ENCODE measurements around the gene MACIR. TPM values are rescaled to one million over a fixed set of nuclear protein-coding genes. Genes with fewer than 3 reads are reported as not detected.

Gene MACIR
- total RNA-seq, 1 donor from 2014 or later, result 10.8 TPM

DNA sequence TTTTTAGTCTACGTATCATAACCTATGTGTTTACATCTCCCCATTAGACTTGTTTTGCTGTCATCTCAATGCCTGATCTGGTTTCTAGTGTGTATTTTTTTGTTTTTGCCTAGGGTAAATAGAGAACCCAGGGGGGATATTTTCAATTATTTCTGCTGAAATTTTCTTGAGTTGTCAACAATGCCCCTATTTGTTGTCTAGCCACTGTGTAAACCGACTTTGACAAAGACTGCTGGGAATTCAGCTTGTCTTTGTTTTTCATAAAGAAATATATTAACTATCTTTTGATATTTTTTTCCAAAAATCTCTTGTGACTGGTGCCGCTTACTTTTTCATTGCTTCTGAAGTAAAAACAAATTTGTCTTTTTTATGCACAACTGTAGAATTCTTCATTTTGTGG is 28.1 kb downstream of the MACIR start:
- no peak for TF ChIP-seq CTCF (IDR thresholded peaks at IDR 0.05; ENCODE audit: unreplicated experiment)
- no peak overlapping the region for H3K27ac Mint-ChIP-seq
- no peaks in the 10 kb centered on the region for H3K36me3 Mint-ChIP-seq (ENCODE audit: insufficient read depth)
- no peaks in the 10 kb centered on the region for H3K27me3 Mint-ChIP-seq
- no peak overlapping the region for H3K4me3 Mint-ChIP-seq (ENCODE audit: low read depth)
- H3K4me1 Mint-ChIP-seq (ENCODE audit: low read depth), result no peaks in the 10 kb centered on the region
- H3K9me3 Mint-ChIP-seq (ENCODE audit: low read depth), result no peaks in the 10 kb centered on the region
- no peak for DNase-seq (ENCODE audit: low spot score, unreplicated experiment)

DNA sequence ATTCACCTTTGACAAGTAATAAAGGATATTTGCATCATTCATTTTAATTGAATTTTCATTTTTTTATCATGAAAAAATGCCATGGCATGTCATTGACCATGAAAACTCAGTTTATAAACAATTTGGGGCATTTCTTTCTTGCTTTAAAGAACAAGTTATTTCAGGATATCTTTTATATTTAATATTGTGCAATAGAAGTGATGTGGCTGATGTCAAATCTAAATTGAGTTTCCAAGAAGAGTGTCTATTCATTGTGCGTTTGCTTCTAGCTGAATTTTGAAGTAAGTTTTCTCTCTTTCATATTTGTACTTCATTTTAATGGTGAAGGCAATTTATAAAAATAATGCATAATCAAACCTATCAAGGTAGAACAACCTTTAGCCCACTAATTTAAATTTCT is 30.5 kb downstream of the MACIR start:
- H3K4me1 Mint-ChIP-seq (ENCODE audit: low read depth), result no peaks in the 10 kb centered on the region
- no peaks in the 10 kb centered on the region for H3K36me3 Mint-ChIP-seq (ENCODE audit: insufficient read depth)
- no peak for TF ChIP-seq CTCF (IDR thresholded peaks at IDR 0.05; ENCODE audit: unreplicated experiment)
- no peak for DNase-seq (ENCODE audit: low spot score, unreplicated experiment)
- no peak overlapping the region for H3K4me3 Mint-ChIP-seq (ENCODE audit: low read depth)
- H3K27ac Mint-ChIP-seq, result no peak overlapping the region
- H3K9me3 Mint-ChIP-seq (ENCODE audit: low read depth), result no peaks in the 10 kb centered on the region
- H3K27me3 Mint-ChIP-seq, result no peaks in the 10 kb centered on the region

DNA sequence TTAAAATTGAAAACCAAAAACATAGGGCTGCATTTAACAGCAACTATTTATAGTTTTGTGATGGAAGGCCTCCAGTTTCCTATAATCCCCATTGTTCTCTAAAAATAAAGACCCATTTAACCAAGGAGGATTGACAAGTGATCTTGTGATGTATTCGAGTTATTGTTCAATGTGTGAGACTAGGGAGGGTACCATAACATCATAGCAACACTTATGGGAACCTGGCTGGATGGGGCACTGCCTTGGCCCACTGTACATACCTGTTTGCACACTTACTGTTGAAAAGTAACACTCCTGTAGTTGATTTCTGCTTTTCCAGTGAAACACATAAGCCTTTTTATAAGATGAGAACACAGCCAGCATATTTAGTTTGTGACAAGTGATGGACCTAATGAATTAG is 32.3 kb downstream of the MACIR start:
- no peak for DNase-seq (ENCODE audit: low spot score, unreplicated experiment)
- H3K9me3 Mint-ChIP-seq (ENCODE audit: low read depth), result no peaks in the 10 kb centered on the region
- H3K27ac Mint-ChIP-seq, result no peak overlapping the region
- H3K4me1 Mint-ChIP-seq (ENCODE audit: low read depth), result no peaks in the 10 kb centered on the region
- no peaks in the 10 kb centered on the region for H3K36me3 Mint-ChIP-seq (ENCODE audit: insufficient read depth)
- no peak overlapping the region for H3K4me3 Mint-ChIP-seq (ENCODE audit: low read depth)
- no peaks in the 10 kb centered on the region for H3K27me3 Mint-ChIP-seq
- no peak for TF ChIP-seq CTCF (IDR thresholded peaks at IDR 0.05; ENCODE audit: unreplicated experiment)

- no peaks in the 10 kb centered on the region for H3K36me3 Mint-ChIP-seq (ENCODE audit: insufficient read depth)
- no peak for TF ChIP-seq CTCF (IDR thresholded peaks at IDR 0.05; ENCODE audit: unreplicated experiment)
- no peaks in the 10 kb centered on the region for H3K27me3 Mint-ChIP-seq
- no peaks in the 10 kb centered on the region for H3K9me3 Mint-ChIP-seq (ENCODE audit: low read depth)
- H3K4me3 Mint-ChIP-seq (ENCODE audit: low read depth), result no peak overlapping the region
- no peak overlapping the region for H3K27ac Mint-ChIP-seq
- no peak for DNase-seq (ENCODE audit: low spot score, unreplicated experiment)
- no peaks in the 10 kb centered on the region for H3K4me1 Mint-ChIP-seq (ENCODE audit: low read depth)
Observed at GRCh38 chr5:103291606-103292005, 33.0 kb downstream of the MACIR start.

DNA sequence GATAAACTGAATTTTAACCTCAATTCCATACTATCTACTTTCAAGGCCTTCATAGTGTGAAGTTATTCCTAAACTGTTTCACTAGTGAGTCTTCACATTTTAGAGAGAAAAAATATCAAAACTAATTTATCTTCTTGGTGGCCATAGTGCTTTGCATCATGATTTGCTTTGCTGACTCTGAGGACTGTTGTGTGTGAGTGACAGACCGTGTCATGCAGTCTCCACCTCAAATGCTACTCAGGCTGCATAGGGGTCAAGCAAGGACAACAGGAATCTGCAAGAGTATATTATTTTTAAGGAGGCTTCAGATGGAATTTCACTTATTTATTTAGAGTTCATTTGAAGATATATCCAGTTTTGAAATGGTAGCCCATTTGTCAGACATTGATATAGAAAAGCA is 34.5 kb downstream of the MACIR start:
- no peak overlapping the region for H3K4me3 Mint-ChIP-seq (ENCODE audit: low read depth)

More for the DNA sequence above, 34.5 kb downstream of the MACIR start:
- H3K27me3 Mint-ChIP-seq, result no peaks in the 10 kb centered on the region
- H3K4me1 Mint-ChIP-seq (ENCODE audit: low read depth), result no peaks in the 10 kb centered on the region
- H3K9me3 Mint-ChIP-seq (ENCODE audit: low read depth), result no peaks in the 10 kb centered on the region
- H3K36me3 Mint-ChIP-seq (ENCODE audit: insufficient read depth), result no peaks in the 10 kb centered on the region
- no peak for DNase-seq (ENCODE audit: low spot score, unreplicated experiment)
- no peak overlapping the region for H3K27ac Mint-ChIP-seq
- no peak for TF ChIP-seq CTCF (IDR thresholded peaks at IDR 0.05; ENCODE audit: unreplicated experiment)

Data from progenitor cell of endocrine pancreas (in vitro differentiated cells).